CD4-positive, alpha-beta memory T cell (primary cell): ENCODE measurements around the gene BEND5. TPM values are rescaled to one million over a fixed set of nuclear protein-coding genes. Genes with fewer than 3 reads are reported as not detected.

Experiments
- CTCF ChIA-PET: fragments of 350-600 bp; sonication (Branson Sonifier 250); formaldehyde crosslinking; loops from one replicate; lab custom pipeline; 2021; ENCODE audit warnings: inconsistent platforms; ENCODE audit not compliant: partially characterized antibody; lab: Charles Lee
- POLR2A ChIA-PET: fragments of 350-600 bp; sonication (Branson Sonifier 250); formaldehyde crosslinking; loops from one replicate; lab custom pipeline; 2021; ENCODE audit not compliant: partially characterized antibody; lab: Charles Lee
- DNase-seq, 5 donors: peaks; one replicate each; pipeline versions ENCODE4 v3.0.0 to v3.0.0-alpha.2; 2020 to 2022; ENCODE audit warnings: mixed read lengths in 1 of 5
- H3K27ac ChIP-seq: one replicate; pipeline ENCODE4 v1.7.0; 2013; ENCODE audit warnings: low read depth, low read length
- H3K27me3 ChIP-seq: 2 replicates; pipeline ENCODE4 v1.7.0; 2013; ENCODE audit warnings: mild to moderate bottlenecking, low read length, moderate library complexity; ENCODE audit not compliant: insufficient read depth
- H3K36me3 ChIP-seq: 2 replicates; pipeline ENCODE4 v1.7.0; 2013; ENCODE audit warnings: mild to moderate bottlenecking, low read length, moderate library complexity; ENCODE audit not compliant: insufficient read depth
- H3K4me1 ChIP-seq: 2 replicates; pipeline ENCODE4 v1.7.0; 2013; ENCODE audit warnings: mild to moderate bottlenecking, low read length, moderate library complexity; ENCODE audit not compliant: insufficient read depth
- H3K4me3 ChIP-seq, 2 donors: one replicate each; pipeline ENCODE4 v1.7.0; 2013; ENCODE audit warnings: low read length in 2 of 2, mild to moderate bottlenecking in 1 of 2
- H3K9me3 ChIP-seq, 2 donors: one replicate each; pipeline ENCODE4 v1.7.0; 2013; ENCODE audit warnings: low read length in 2 of 2, control low read depth in 1 of 2; ENCODE audit not compliant: control insufficient read depth in 1 of 2
- H3K27ac Mint-ChIP-seq, 7 donors: one replicate each; pipeline ENCODE4 v1.8.0; 2020 to 2021; ENCODE audit warnings: mixed read lengths in 7 of 7, mild to moderate bottlenecking in 6 of 7, inconsistent platforms in 3 of 7, moderate library complexity in 3 of 7
- H3K27me3 Mint-ChIP-seq, 2 donors: one replicate each; pipeline ENCODE4 v1.8.0; 2020 to 2021; ENCODE audit warnings: mixed read lengths in 2 of 2
- H3K36me3 Mint-ChIP-seq, 2 donors: one replicate each; pipeline ENCODE4 v1.8.0; 2020 to 2021; ENCODE audit warnings: mixed read lengths in 2 of 2, inconsistent platforms in 1 of 2, mild to moderate bottlenecking in 1 of 2
- H3K4me1 Mint-ChIP-seq, 4 donors: one replicate each; pipeline ENCODE4 v1.8.0; 2020 to 2021; ENCODE audit warnings: mixed read lengths in 4 of 4, mild to moderate bottlenecking in 1 of 4
- H3K4me3 Mint-ChIP-seq, 8 donors: one replicate each; pipeline ENCODE4 v1.8.0; 2020 to 2021; ENCODE audit warnings: mixed read lengths in 8 of 8, mild to moderate bottlenecking in 7 of 8, moderate library complexity in 6 of 8, inconsistent platforms in 3 of 8
- H3K9me3 Mint-ChIP-seq, 8 donors: one replicate each; pipeline ENCODE4 v1.8.0; 2020 to 2021; ENCODE audit warnings: mixed read lengths in 8 of 8, mild to moderate bottlenecking in 5 of 8, inconsistent platforms in 3 of 8, moderate library complexity in 1 of 8
- intact Hi-C: fragments of 100-400 bp; cut with micrococcal nuclease; formaldehyde crosslinking; loops from one replicate; pipeline ENCODE4 v1.15.1; 2023
- polyA plus RNA-seq, 2 donors: library from polyadenylated mRNA; unstranded; fragments of 300-500 nt; fragmentation: Illumina TruSeq; gene quantifications; one replicate each; pipeline ENCODE4 v1.2.3, GENCODE V29; 2021
- total RNA-seq, 2 experiments: library from RNA; stranded (reverse); gene quantifications; one replicate each; pipeline ENCODE4 v1.2.3, GENCODE V29; 2021

BEND5 gene, protein sequence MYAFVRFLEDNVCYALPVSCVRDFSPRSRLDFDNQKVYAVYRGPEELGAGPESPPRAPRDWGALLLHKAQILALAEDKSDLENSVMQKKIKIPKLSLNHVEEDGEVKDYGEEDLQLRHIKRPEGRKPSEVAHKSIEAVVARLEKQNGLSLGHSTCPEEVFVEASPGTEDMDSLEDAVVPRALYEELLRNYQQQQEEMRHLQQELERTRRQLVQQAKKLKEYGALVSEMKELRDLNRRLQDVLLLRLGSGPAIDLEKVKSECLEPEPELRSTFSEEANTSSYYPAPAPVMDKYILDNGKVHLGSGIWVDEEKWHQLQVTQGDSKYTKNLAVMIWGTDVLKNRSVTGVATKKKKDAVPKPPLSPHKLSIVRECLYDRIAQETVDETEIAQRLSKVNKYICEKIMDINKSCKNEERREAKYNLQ
- 1 to 10 TPM; 1.2 to 1.7 TPM for total RNA-seq
- under 1 TPM; 0.18 to 0.54 TPM for polyA plus RNA-seq

DNA sequence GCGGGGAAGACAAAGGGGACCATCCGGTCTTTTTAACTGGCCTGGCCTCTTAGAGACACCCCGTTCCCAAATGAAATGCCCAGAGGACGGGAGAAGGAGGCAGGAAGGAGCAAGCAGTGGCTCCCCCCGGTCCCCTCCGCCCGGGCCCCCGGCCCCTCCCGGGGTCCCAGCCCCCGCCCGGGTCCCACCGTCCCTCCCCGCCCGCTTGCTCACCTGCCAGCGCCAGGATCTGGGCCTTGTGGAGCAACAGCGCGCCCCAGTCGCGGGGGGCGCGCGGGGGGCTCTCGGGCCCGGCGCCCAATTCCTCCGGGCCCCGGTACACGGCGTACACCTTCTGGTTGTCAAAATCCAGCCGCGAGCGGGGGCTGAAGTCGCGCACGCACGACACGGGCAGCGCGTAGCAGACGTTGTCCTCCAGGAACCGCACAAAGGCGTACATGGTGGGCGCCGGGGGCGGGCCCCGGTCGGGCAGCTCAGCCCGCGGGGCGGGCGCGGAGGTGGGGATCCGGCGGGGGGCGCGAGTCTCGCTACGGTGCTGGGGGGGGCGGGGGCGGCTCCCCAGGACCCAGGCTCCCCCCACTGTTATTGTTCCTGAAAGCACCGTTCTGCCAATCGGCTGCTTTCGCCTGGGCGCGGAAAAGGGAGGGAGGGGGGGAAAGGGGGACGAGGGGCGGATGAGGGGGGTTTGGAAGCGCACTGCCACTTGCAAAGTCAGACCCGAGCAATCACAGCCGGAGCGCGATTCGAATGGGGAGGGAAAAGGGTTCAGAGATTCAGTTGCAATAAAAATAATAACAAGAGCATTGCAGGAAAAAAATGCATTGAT lies at the start of gene BEND5:
Gene BEND5 (minus strand): TSS at position 499 of the 826 bp plus-strand sequence. CDS start 60 bp downstream, at position 439.
- POLR2A ChIA-PET = no interaction called here
- H3K4me1 Mint-ChIP-seq = peaks cover 5 to 24% (median 12%) of the 10 kb centered on the region in 4 donors
- peak; percentile 11 to 41 (median 22) for DNase-seq
- peaks cover 0 to 4% of the 10 kb centered on the region in 2 donors for H3K36me3 Mint-ChIP-seq
- H3K27ac Mint-ChIP-seq = peak within 1 kb of the TSS; percentile 4 to 90 (median 72)
- H3K9me3 Mint-ChIP-seq = peaks cover 0 to 4% (median 1%) of the 10 kb centered on the region in 8 donors
- Histone ChIP-seq H3K4me3 (no peak within 1 kb of the TSS), H3K27me3 (no peaks in the 10 kb centered on the region), H3K4me1 (no peaks in the 10 kb centered on the region), H3K36me3 (no peaks in the 10 kb centered on the region), H3K9me3 (no peaks in the 10 kb centered on the region), H3K27ac (no peak within 1 kb of the TSS)
- H3K4me3 Mint-ChIP-seq = peak within 1 kb of the TSS; percentile 80 to 89 (median 84)
- H3K27me3 Mint-ChIP-seq = peaks cover 16 to 20% of the 10 kb centered on the region in 2 donors
- intact Hi-C loops = no loop called here
- CTCF ChIA-PET = no interaction called here

DNA sequence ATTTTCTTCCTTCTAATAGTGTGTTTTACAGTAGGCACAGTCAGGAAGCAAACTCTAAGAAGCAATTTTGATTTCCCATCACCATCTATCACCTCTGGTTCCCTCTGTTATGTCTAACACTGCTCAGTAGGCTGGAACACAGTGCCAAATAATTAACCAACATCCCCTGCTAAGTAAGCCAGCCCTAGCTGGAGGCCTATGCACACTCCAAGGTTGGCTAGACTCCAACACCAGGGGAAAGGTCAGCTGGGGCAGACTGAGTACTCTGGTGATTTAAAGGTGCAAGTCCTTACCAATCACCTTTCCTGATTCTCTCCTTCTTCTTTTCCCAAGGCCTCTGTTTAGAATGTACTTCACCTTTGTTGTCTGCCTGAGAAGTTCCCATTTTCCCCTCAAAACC lies 46.5 kb upstream of the BEND5 start:
- no peaks in the 10 kb centered on the region for H3K9me3 ChIP-seq
- no peak overlapping the region for H3K4me3 ChIP-seq
- Mint-ChIP-seq H3K27me3 (peaks cover 0 to 7% of the 10 kb centered on the region in 2 donors), H3K9me3 (peaks cover 0 to 5% (median 0%) of the 10 kb centered on the region in 8 donors), H3K4me1 (no peaks in the 10 kb centered on the region), H3K36me3 (no peaks in the 10 kb centered on the region), H3K4me3 (no peak overlapping the region), H3K27ac (no peak overlapping the region)
- H3K36me3 ChIP-seq = no peaks in the 10 kb centered on the region
- ChIA-PET CTCF (no interaction called here), POLR2A (no interaction called here)
- H3K27me3 ChIP-seq = no peaks in the 10 kb centered on the region
- DNase-seq = no peak
- intact Hi-C loops = no loop called here
- no peaks in the 10 kb centered on the region for H3K4me1 ChIP-seq
- H3K27ac ChIP-seq = no peak overlapping the region

DNA sequence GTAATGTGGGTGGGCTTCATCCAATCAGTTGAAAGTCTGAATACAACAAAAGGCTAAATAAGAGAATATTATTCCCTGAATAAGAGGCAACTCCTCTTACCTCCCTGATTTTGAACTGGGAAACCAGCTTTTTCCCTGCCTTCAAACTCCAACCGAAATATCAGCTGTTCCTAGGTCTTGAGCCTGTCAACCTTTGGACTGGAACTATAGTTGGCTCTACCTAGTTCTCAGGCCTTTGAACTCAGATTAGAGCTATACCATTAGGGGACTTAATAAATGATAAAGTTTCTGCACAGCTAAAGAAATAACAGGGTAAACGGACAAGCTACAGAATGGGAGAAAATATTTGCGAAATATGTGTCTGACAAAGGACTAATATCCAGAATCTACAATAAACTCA lies 43.8 kb upstream of the BEND5 start:
- no peak overlapping the region for H3K27ac ChIP-seq
- ChIA-PET CTCF (no interaction called here), POLR2A (no interaction called here)
- no peak overlapping the region for H3K4me3 ChIP-seq
- H3K27me3 ChIP-seq = no peaks in the 10 kb centered on the region
- no peaks in the 10 kb centered on the region for H3K4me1 ChIP-seq
- no peak overlapping the region for H3K27ac Mint-ChIP-seq
- H3K9me3 Mint-ChIP-seq = peaks cover 0 to 4% (median 0%) of the 10 kb centered on the region in 8 donors
- H3K9me3 ChIP-seq = no peaks in the 10 kb centered on the region
- peaks cover 0 to 5% of the 10 kb centered on the region in 2 donors for H3K27me3 Mint-ChIP-seq
- intact Hi-C loops = no loop called here
- no peaks in the 10 kb centered on the region for H3K36me3 Mint-ChIP-seq
- no peaks in the 10 kb centered on the region for H3K36me3 ChIP-seq
- H3K4me1 Mint-ChIP-seq = no peaks in the 10 kb centered on the region
- H3K4me3 Mint-ChIP-seq = no peak overlapping the region
- no peak for DNase-seq

DNA sequence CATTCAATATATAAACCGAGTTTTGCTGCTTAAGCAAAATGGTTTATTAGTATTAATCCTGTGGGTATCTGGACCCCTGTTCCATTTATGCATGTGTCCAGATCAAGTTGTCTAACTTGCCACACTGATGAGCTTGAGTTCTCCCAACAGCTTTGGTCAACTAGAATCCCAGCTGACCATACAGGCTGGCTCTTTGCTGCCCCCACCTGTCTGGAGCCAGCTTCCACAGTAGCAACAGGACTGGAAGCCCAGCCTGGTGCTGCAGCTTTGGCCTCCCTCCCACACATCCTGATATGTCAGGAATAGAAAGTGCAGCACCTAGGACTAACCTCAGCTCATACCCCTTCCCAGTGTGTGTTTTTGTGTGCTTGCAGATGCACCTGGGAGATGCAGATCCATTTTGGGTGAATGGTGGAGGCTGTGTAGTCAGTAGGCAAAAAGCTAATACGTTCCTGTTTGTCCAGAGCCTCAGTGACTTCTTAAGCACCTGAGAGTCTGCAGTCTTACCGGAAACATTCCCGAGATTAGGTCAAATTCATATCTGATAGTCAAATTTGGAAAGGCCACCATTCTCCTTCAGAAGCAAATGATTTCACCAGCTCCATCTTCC lies 40.9 kb upstream of the BEND5 start:
- Mint-ChIP-seq H3K27me3 (peaks cover 0 to 5% of the 10 kb centered on the region in 2 donors), H3K4me1 (no peaks in the 10 kb centered on the region), H3K4me3 (no peak overlapping the region), H3K27ac (no peak overlapping the region), H3K36me3 (no peaks in the 10 kb centered on the region), H3K9me3 (peaks cover 0 to 4% (median 0%) of the 10 kb centered on the region in 8 donors)
- Histone ChIP-seq H3K36me3 (no peaks in the 10 kb centered on the region), H3K9me3 (no peaks in the 10 kb centered on the region), H3K4me1 (no peaks in the 10 kb centered on the region), H3K27ac (no peak overlapping the region), H3K4me3 (no peak overlapping the region), H3K27me3 (no peaks in the 10 kb centered on the region)
- intact Hi-C loops = no loop called here
- CTCF ChIA-PET = interaction anchor here (1.1 kb wide), 1 partner anchor 140 kb away, joined by 3 read pairs; no protein-coding TSS in a partner anchor
- POLR2A ChIA-PET = no interaction called here
- no peak for DNase-seq

DNA sequence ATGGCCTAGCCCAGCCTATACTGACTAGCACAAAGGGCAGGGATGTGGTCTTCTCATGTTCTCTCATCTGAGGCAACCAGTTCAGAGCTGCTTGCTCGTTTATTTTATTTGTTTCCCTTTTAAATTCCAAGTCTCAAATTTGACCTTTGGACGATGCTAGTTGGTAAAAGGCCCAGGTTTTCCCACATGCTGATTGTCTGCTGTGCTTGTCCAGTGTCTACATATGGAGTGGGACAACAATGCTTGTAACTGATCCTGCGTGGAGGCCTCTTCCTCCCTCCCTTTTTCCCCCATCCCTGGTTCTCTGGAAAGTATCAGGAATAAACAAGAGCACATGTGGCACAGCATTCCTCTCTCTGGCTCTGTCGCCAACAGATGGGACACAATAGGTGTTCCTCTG lies 34.0 kb upstream of the BEND5 start:
- Histone ChIP-seq H3K4me1 (no peaks in the 10 kb centered on the region), H3K27ac (no peak overlapping the region), H3K4me3 (no peak overlapping the region), H3K27me3 (no peaks in the 10 kb centered on the region), H3K36me3 (no peaks in the 10 kb centered on the region), H3K9me3 (no peaks in the 10 kb centered on the region)
- ChIA-PET POLR2A (no interaction called here), CTCF (no interaction called here)
- intact Hi-C loops = no loop called here
- Mint-ChIP-seq H3K4me3 (no peak overlapping the region), H3K27ac (no peak overlapping the region), H3K27me3 (no peaks in the 10 kb centered on the region), H3K9me3 (peaks cover 0 to 5% (median 0%) of the 10 kb centered on the region in 8 donors), H3K4me1 (no peaks in the 10 kb centered on the region), H3K36me3 (no peaks in the 10 kb centered on the region)
- no peak for DNase-seq

DNA sequence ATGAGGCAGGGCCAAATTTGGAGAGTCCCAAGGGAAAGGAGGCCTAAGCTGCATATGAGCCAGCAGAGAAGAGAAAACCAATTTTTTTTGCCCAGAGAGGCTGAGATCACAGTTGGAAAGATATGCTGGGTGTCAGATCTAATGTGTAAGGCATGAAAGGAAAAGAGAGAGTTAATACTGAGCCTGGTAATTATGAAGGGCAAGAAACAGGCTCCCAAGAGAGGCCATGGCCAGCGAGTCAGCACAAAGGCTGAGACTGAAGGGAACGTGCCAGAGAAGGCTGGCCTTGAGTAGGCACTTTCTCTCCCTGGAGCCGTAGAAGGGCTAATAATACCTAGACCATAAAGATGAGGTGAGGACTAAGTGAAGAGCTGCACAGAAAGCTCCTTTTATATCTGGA lies 31.8 kb upstream of the BEND5 start:
- H3K27me3 ChIP-seq = no peaks in the 10 kb centered on the region
- Mint-ChIP-seq H3K27me3 (no peaks in the 10 kb centered on the region), H3K27ac (peak overlapping the region in 1 of 7 donors; percentile 38), H3K36me3 (no peaks in the 10 kb centered on the region), H3K9me3 (peaks cover 0 to 5% (median 0%) of the 10 kb centered on the region in 8 donors), H3K4me3 (no peak overlapping the region), H3K4me1 (no peaks in the 10 kb centered on the region)
- no peaks in the 10 kb centered on the region for H3K4me1 ChIP-seq
- no peak for DNase-seq
- no peak overlapping the region for H3K4me3 ChIP-seq
- no peaks in the 10 kb centered on the region for H3K9me3 ChIP-seq
- H3K36me3 ChIP-seq = no peaks in the 10 kb centered on the region
- H3K27ac ChIP-seq = no peak overlapping the region
- intact Hi-C loops = no loop called here
- POLR2A ChIA-PET = no interaction called here
- CTCF ChIA-PET = no interaction called here
